ENCODE data around the gene NODAL.

Gene NODAL

GRCh38 chr10:70433581-70434280, 7.8 kb downstream of the NODAL start:
- no peak for DNase-seq (ENCODE audit: low read depth in 3 of 3)

GRCh38 chr10:70432561-70433263, 8.8 kb downstream of the NODAL start:
- no peak for DNase-seq (ENCODE audit: low read depth in 3 of 3)

- no peak for DNase-seq (ENCODE audit: low read depth in 3 of 3)
Measured at GRCh38 chr10:70432101-70432500, 9.4 kb downstream of the NODAL start.

DNA sequence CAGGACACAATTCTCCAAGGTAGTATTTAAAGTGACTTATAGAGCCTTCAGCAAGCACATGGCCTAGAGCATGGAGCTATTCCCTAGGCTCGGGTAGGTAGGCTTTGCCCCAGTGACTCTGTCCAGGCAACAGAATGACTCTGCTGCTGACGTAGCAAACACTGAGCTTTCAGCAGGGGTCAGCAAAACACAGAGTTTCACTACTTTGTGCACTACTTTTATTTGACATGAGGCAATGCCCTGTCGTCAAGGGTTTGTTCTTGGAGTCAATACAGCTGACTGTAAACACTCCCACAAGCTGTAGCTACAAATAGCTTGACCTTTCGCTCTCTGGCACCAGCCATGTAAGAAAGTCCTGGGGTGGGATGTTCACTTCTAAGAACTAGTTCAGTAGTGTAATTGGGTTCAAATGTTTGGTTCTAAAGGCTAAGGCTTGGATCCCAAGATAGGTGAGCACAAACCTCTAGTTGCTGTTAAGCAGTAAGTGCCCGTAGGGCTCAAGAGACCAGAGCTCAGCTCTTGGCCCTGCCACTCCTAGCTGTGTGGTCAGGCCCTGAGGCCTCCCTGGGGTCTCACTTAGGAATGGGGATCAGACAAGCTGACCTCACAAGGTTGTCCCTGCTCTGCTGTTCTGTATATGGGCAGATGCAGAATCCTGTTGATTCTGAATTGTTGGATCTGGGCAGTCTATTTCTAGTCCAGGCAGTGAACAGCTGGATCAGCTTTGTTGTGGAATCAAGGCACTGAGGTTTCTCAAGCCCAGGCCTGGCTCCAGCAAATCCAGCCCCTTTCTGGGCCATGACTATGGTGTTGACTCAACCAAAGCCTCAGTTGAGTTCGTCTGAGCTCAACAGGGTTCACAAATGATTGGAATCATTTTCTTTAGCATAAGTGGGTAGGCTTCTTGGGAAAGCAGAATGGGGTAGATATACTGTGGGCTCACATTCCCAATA, 10.7 kb downstream of the NODAL start:
- no peak for DNase-seq (ENCODE audit: low read depth in 3 of 3)

GRCh38 chr10:70426823-70427222, 14.7 kb downstream of the NODAL start:
- DNase-seq (ENCODE audit: low read depth in 3 of 3): no peak

DNA sequence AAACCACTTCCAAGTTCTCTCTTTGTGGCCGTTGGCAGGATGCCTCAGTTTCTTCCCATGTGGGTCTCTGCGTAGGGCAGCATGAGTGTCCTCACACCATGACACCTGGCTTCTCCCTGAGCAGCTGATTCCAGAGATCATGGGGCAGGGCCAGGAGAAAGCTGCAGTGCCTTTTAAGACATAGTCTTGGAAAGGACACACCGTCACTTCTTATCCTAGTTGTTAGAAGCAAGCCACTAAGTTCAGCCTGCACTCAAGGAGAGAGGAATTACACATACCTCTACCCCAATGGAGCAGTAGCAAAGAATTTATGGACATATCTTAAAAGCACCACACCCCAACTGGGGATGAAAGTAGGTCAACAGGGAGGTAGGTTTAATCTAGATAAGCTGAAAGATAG, 16.4 kb downstream of the NODAL start:
- DNase-seq (ENCODE audit: low read depth in 3 of 3): no peak

DNA sequence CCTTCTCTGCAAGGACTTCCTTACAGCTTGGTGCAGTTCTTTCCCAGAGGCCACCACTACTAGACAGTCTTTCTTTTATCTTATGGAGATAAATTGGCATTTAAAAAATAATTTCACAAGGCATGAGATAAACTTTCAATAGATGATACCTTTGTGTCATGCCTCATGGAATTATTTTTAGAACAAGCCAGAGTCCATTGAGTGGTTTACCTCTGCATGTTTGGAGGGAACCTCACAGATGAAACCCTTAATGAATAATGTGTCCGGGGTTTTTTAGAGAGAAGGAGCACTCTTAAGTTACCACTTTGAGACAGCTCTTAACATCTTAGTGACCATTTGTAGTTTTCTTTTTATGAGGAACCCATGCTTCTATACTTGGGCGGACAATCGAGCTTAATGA, 17.2 kb downstream of the NODAL start:
- DNase-seq (ENCODE audit: low read depth in 3 of 3): no peak

GRCh38 chr10:70418713-70419112, 22.8 kb downstream of the NODAL start:
- no peak for DNase-seq (ENCODE audit: low read depth in 3 of 3)

GRCh38 chr10:70418229-70418628, 23.3 kb downstream of the NODAL start:
- no peak for DNase-seq (ENCODE audit: low read depth in 3 of 3)

- no peak for DNase-seq (ENCODE audit: low read depth in 3 of 3)
Measured at GRCh38 chr10:70417568-70417967, 23.9 kb downstream of the NODAL start.

DNA sequence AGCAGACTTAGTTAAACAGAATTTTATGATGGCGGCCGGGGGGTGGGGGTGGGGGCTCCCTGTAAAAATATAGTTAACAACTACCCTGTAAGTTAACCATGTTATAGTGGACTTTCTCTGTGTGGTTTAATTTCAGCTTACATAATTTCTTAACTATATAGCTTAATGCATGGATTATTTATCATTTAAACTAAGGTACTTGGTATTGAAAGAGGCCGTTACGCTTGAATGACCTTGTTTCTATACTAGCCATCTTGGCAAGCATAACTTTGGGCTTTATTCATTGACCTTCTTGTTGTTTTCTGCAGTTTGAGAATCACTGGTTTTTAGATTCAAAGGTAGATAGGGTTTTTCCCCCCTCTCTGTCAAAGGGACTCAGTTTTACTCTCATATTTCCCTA, 29.1 kb downstream of the NODAL start:
- no peak for DNase-seq (ENCODE audit: low read depth in 3 of 3)

- no peak for DNase-seq (ENCODE audit: low read depth in 3 of 3)
Measured at GRCh38 chr10:70410608-70411007, 30.9 kb downstream of the NODAL start.

- DNase-seq (ENCODE audit: low read depth in 3 of 3): no peak
Measured at GRCh38 chr10:70409772-70410171, 31.7 kb downstream of the NODAL start.

DNA sequence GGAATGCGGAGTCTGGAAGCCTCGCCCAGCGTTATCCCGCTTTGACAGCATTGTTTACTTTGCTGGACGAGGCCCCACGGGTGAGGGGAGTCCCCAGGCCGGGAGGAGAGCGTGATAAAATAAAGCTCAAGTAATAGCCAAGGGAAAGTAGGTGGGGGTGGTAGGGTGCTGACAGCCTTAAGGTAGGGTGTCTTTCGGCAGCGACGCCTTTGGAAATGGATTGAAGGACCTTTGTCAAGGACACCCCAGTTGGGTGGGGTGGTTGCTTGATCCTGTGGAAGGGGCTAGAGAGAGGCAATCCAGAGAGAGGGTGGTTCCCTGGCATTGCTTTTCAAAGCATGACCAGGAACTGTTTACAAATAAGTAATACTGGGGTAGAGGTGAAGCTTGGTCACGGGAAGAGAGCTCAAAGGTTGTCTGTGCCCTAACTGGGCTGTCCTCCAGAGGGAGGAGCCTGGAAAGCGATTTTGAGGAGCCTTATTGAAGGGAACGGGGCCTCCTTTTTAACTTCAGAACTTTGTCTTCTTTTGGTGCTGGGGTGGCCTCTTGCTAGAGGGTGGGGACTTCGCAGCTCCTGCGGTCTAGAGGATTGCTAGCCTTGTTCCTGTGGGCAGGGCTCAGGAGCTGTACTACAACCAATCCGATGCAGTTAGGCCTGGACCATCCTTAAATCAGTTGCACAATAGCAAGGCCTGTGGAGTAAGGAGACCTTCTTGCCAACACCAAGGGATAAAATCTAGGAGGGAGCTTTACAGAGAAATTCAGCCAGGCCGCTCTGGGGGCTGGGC, 36.2 kb downstream of the NODAL start:
- peak in 1 of 3 experiments; percentile 26 for DNase-seq (ENCODE audit: low read depth in 3 of 3)

DNA sequence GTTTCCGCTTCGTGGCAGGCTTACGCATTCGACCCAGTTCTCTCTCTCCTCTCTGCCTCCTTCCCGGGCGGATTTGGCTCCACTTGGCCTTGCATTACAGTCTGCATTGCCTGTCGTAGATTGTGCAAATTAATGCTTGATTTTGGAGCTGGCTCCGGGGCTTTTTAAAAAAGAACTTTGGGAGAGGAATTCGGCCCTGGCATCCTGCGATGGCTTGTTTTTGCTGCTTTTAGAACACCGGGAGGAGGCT, 36.8 kb downstream of the NODAL start:
- DNase-seq (ENCODE audit: low read depth in 3 of 3): peak in 1 of 3 experiments; percentile 32

- DNase-seq (ENCODE audit: low read depth in 3 of 3): peak; percentile 99
Measured at GRCh38 chr10:70404036-70404786, 37.3 kb downstream of the NODAL start, which contains the start of gene EIF4EBP2. EIF4EBP2 (plus strand) TSS chr10:70404145; CDS start chr10:70404402, 257 bp downstream.

GRCh38 chr10:70403483-70404035, 37.9 kb downstream of the NODAL start:
- DNase-seq (ENCODE audit: low read depth in 3 of 3): no peak

GRCh38 chr10:70399177-70399576, 42.3 kb downstream of the NODAL start:
- DNase-seq (ENCODE audit: low read depth in 3 of 3): no peak

GRCh38 chr10:70396140-70396539, 45.3 kb downstream of the NODAL start:
- DNase-seq (ENCODE audit: low read depth in 3 of 3): no peak

DNA sequence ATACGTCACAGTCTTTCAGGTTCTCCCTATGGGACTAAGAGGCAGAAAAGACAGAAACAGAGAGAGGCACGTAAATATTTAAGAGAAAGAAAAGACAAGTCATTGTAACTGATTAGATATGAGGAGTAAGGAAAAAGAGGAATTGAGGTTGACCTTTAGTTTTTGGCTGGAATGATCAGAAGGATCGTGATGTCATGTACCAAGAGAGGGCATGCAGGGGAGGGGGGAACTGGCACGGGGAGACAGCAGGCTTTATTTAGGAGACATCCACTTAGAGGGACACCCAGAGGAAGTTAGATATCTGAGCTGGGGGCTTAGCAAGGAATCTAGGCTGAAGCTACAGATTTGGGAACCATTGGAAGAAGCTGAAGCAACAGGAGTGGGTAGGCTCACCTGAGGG, 49.8 kb downstream of the NODAL start:
- no peak for DNase-seq (ENCODE audit: low read depth in 3 of 3)

Measured in stimulated activated CD4-positive, alpha-beta T cell treated with anti-CD3 and anti-CD28 coated beads, TNF-alpha, amount 100 ng/mL, for 24 hours (primary cell).